ENCODE data around the gene MAGEA3.
"Not testable (repeated sequence)": the region's sequence is repeated elsewhere in the genome, so short reads cannot be mapped to it uniquely, and the experiment has no call there.

The MAGEA3 gene, protein sequence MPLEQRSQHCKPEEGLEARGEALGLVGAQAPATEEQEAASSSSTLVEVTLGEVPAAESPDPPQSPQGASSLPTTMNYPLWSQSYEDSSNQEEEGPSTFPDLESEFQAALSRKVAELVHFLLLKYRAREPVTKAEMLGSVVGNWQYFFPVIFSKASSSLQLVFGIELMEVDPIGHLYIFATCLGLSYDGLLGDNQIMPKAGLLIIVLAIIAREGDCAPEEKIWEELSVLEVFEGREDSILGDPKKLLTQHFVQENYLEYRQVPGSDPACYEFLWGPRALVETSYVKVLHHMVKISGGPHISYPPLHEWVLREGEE

DNA sequence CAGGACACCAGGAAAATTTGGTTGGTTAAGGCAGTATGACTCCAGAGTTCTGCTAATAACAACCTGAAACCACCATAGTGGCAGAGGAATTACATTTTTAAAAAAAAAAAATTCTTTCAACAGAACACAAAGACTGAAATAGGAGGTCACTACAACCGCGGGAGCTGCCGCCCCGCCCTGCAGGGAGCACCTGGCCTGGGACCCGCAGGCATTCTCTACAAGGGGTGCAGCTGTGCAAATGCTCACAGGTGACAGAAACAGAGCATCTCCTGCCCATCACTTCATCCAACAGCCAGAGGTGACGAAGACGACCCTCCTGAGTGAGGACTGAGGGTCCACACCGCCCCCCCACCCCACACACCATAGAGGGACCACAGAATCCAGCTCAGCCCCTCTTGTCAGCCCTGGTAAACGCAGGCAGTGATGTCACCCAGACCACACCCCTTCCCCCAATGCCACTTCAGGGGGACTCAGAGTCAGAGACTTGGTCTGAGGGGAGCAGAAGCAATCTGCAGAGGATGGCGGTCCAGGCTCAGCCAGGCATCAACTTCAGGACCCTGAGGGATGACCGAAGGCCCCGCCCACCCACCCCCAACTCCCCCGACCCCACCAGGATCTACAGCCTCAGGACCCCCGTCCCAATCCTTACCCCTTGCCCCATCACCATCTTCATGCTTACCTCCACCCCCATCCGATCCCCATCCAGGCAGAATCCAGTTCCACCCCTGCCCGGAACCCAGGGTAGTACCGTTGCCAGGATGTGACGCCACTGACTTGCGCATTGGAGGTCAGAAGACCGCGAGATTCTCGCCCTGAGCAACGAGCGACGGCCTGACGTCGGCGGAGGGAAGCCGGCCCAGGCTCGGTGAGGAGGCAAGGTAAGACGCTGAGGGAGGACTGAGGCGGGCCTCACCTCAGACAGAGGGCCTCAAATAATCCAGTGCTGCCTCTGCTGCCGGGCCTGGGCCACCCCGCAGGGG lies at the start of gene MAGEA3:
Gene MAGEA3 (plus strand): TSS at position 843 of the 980 bp plus-strand sequence. CDS start 2,039 bp downstream, outside the sequence.
- not testable (repeated sequence) for DNase-seq

DNA sequence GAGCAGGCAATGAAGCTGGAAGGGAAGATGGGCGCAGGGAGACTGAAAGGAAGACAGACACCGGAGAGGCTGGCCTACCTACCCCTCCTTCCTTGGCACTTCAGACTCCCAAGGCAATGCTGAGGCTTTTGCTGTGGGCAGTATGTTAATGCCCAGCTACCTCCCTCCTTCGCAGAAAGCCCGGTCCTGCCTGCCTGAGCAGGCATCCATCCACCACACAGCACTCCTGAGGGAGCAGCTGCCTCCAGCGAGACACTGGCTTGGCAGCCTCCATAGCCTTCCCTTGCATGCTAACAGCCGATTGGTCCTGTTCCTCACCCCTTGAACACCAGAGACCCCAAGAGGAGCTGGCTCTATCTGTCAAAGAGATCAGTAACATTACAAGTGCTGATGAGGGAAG lies 46.5 kb upstream of the MAGEA3 start:
- no peak for DNase-seq

GRCh38 chrX:152652467-152652866 lies 46.1 kb upstream of the MAGEA3 start:
- no peak for DNase-seq

- no peak for DNase-seq
Observed at GRCh38 chrX:152656087-152656486, 42.5 kb upstream of the MAGEA3 start.

DNA sequence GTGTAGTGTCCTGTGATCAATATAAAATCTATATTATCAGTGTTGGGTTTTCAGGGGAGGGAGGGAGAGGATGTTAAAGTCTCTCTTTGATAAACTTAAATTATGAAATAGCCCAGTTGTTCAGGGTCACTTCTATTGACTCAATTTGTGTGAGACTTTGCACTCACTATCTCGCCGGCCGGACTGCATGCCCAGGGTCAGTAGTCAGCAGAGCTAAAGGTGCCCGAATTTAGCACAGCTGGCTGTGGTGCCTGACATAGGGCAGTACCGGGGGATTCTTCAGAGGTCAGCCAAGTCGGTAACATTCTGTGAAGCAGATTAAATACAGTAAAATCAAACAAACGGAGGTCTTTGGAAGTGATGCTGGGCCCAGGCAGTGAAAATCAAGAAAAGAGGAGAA lies 41.7 kb upstream of the MAGEA3 start:
- no peak for DNase-seq

GRCh38 chrX:152658302-152658701 lies 40.3 kb upstream of the MAGEA3 start:
- no peak for DNase-seq

DNA sequence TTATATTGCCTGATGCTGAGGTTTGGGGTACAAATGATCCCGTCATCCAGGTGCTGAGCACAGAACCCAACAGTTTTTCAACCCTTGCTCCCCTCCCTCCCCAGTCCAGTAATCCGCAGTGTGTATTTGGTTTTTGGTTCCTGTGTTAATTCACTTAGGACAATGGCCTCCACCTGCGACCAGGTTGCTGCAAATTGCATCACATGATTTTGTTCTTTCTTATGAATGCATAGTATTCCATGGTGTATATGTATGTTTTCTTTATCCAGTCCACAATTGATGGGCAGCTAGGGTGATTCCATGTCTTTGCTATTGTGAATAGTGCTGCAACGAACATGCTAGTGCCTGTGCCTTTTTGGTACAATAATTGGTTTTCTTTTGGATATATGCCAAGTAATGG lies 35.5 kb upstream of the MAGEA3 start:
- no peak for DNase-seq

DNA sequence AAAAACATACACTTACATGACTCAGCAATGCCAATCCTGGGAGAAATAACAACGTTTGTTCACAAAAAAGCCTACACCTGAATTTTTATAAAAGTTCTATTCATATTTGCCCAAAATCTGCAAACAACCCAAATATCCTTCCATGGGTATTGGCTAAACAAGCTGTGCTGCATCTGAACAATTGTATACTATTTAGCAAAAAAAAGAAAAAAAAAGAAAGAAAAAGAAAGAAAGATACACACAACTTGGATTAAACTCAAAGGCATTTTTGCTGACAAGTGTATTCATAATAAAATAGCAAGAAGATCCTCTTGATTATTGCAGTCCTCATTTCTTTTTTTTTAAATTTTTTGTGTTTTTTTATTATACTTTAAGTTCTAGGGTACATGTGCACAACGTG lies 24.5 kb upstream of the MAGEA3 start:
- no peak for DNase-seq

DNA sequence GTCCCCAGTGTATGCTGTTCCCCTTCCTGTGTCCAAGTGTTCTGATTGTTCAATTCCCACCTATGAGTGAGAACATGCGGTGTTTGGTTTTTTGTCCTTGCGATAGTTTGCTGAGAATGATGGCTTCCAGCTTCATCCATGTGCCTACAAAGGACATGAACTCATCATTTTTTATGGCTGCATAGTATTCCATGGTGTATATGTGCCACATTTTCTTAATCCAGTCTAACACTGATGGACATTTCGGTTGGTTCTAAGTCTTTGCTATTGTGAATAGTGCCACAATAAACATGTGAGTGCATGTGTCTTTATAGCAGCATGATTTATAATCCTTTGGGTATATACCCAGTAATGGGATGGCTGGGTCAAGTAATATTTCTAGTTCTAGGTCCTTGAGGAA lies 23.9 kb upstream of the MAGEA3 start:
- not testable (repeated sequence) for DNase-seq

DNA sequence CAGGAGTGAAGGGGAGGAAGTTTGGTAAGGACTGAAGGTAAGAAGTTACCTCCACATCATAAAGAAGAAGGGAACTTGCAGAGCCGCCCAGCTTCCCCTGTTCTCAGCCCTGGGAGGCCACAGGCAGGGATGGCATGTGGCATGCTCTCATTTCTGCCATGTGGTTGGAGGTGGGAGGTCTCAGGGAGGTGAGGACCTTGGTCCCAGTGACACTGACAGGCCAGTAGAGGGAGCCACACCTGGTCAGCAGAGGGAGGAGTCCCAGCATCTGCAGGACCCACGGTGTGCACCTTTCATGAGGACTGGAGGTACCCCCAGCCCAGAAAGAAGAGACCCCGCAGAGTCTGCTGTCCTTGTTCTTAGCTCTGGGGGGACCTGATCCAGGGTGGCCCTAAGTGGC lies 17.6 kb upstream of the MAGEA3 start:
- not testable (repeated sequence) for DNase-seq

- not testable (repeated sequence) for DNase-seq
Observed at GRCh38 chrX:152700390-152700789, 1.8 kb downstream of the MAGEA3 start.

- not testable (repeated sequence) for DNase-seq
Observed at GRCh38 chrX:152706500-152706899, 7.9 kb downstream of the MAGEA3 start.

DNA sequence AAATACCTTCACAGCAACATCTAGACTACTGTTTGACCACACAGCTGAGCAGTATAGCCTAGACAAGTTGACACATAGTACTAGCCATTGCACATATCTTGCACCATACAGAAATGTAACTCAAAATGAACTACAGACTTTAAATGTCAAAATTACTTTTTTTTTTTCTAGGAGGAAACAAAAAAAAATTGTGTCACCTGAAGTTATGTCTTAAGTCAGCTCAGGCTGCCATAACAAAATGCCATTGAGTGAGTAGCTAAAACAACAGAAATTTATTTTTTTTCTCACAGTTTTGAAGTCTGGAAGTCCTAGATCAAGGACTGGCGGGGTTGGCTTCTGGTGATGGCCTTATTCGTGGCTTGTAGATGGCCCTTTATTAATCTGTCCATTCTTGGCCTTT lies 10.6 kb downstream of the MAGEA3 start, which contains the start of gene CSAG2:
Gene CSAG2 (minus strand): TSS at position 101 of the 400 bp plus-strand sequence. CDS start 161 bp downstream, outside the sequence.
- not testable (repeated sequence) for DNase-seq

DNA sequence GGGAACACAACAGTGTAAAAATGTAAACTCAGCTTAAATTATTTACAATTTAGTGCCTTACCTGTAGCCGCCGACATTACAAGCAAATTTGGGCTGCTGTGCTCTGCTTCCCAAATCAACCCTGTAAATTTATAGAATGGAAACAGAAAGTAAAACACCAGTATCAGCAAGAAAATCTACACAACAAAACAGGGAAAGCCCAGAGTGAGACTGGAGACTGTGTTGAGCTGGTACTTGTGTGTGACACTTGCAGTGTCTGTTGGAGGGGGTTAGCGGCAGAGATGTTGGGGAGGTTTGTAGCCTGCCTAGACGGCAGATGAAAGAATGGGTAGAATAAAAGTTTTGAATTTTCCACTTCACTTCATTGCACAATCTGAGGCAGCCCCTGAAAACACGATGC lies 14.6 kb downstream of the MAGEA3 start:
- not testable (repeated sequence) for DNase-seq

DNA sequence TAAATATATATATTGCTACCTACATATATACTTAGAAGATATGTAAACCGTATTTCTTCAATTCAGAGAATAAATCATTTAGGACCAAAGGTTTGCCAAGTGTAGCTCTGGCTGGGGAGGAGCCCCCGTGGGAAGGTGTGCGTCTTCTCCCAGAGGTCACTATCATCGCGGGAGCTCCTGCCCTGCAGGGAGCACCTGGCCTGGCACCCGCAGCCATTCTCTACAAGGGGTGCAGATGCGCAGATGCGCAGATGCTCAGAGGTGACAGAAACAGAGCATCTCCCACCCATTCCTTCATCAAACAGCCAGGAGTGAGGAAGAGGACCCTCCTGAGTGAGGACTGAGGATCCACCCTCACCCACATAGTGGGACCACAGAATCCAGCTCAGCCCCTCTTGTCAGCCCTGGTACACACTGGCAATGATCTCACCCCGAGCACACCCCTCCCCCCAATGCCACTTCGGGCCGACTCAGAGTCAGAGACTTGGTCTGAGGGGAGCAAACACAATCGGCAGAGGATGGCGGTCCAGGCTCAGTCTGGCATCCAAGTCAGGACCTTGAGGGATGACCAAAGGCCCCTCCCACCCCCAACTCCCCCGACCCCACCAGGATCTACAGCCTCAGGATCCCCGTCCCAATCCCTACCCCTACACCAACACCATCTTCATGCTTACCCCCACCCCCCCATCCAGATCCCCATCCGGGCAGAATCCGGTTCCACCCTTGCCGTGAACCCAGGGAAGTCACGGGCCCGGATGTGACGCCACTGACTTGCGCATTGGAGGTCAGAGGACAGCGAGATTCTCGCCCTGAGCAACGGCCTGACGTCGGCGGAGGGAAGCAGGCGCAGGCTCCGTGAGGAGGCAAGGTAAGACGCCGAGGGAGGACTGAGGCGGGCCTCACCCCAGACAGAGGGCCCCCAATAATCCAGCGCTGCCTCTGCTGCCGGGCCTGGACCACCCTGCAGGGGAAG lies 15.5 kb downstream of the MAGEA3 start, which contains the start of gene MAGEA2B:
Gene MAGEA2B (plus strand): TSS at position 814 of the 973 bp plus-strand sequence. CDS start 2,479 bp downstream, outside the sequence.
- not testable (repeated sequence) for DNase-seq

DNA sequence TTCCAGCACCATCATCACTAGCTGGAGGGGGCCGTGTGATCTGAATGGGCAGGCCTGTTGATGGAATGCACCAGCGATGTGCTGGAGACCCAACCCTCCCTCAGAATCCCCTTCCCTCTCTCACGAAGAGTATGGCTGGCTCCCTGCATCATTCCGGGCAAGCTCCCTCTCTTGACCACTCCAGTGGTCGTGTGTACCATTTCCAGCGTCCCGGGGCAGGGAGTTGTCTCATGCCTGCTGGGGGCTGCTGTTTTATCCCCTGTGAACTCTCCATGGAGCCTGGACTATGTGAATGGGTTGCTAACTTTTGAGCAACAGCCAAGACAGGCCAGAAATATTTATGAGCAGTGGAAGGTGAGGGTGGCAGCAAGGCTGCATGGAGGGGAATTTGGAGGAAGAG lies 26.8 kb downstream of the MAGEA3 start:
- DNase-seq: no peak

- DNase-seq: no peak
Observed at GRCh38 chrX:152733261-152733975, 34.8 kb downstream of the MAGEA3 start, which contains the start of the genes CSAG1 and MAGEA12. CSAG1 (minus strand) TSS chrX:152733721; CDS start chrX:152732460, 1,261 bp downstream. MAGEA12 (plus strand) TSS chrX:152733757; CDS start chrX:152736162, 2,405 bp downstream.

- DNase-seq: not testable (repeated sequence)
Observed at GRCh38 chrX:152734143-152734858, 35.7 kb downstream of the MAGEA3 start.

GRCh38 chrX:152735101-152735500 lies 36.5 kb downstream of the MAGEA3 start:
- no peak for DNase-seq

- no peak for DNase-seq
Observed at GRCh38 chrX:152735860-152736511, 37.4 kb downstream of the MAGEA3 start.

Data from DMS153 (cell line).